Kidney (tissue), 14 donors: ENCODE results near the gene CALCOCO2. TPM values are rescaled to one million over a fixed set of nuclear protein-coding genes. Genes with fewer than 3 reads are reported as not detected.

Experiments used
- DNase-seq, 5 donors: peaks; one replicate each; pipeline ENCODE4 v3.0.0-alpha.2; 2013 to 2020
- FAIRE-seq: peaks from 2 replicates; lab custom pipeline; 2012; peaks lifted over from hg19 to GRCh38; lab: Jason Lieb, UNC
- H3K27ac ChIP-seq, 2 donors: one replicate each; pipeline ENCODE4 v1.7.0; 2013; ENCODE audit warnings: low read depth in 2 of 2, low read length in 2 of 2, inconsistent platforms in 1 of 2
- H3K27me3 ChIP-seq: one replicate; pipeline ENCODE4 v1.7.1; 2013; ENCODE audit warnings: low read length, inconsistent platforms; ENCODE audit not compliant: control insufficient read depth, insufficient read depth
- H3K36me3 ChIP-seq, 3 donors: one replicate each; pipeline versions ENCODE4 v1.7.0 to v1.7.1; 2013; ENCODE audit warnings: low read length in 3 of 3, control low read depth in 1 of 3, inconsistent platforms in 1 of 3; ENCODE audit not compliant: insufficient read depth in 3 of 3, control insufficient read depth in 2 of 3
- H3K4me1 ChIP-seq, 3 donors: one replicate each; pipeline versions ENCODE4 v1.7.0 to v1.7.1; 2013; ENCODE audit warnings: low read length in 3 of 3, inconsistent platforms in 1 of 3, low read depth in 1 of 3; ENCODE audit not compliant: control insufficient read depth in 2 of 3, insufficient read depth in 2 of 3
- H3K4me3 ChIP-seq, 3 donors: one replicate each; pipeline versions ENCODE4 v1.7.0 to v1.8.1; 2013; ENCODE audit warnings: low read length in 3 of 3, control low read depth in 1 of 3, inconsistent platforms in 1 of 3
- H3K9ac ChIP-seq, 3 donors: one replicate each; pipeline versions ENCODE4 v1.7.0 to v1.7.1; 2013; ENCODE audit warnings: low read length in 3 of 3, control low read depth in 1 of 3, inconsistent platforms in 1 of 3
- H3K9me3 ChIP-seq, 3 donors: one replicate each; pipeline versions ENCODE4 v1.7.0 to v1.7.1; 2013; ENCODE audit warnings: low read length in 3 of 3, control low read depth in 1 of 3, inconsistent platforms in 1 of 3; ENCODE audit not compliant: control insufficient read depth in 2 of 3, insufficient read depth in 1 of 3
- intact Hi-C: fragments of 100-400 bp; cut with DNase I; formaldehyde crosslinking; loops from one replicate; pipeline ENCODE4 v1.11.1; 2022
- polyA plus RNA-seq: library from polyadenylated mRNA; stranded (reverse); fragments of 350-450 nt; fragmentation: Illumina TruSeq; extraction: RNeasy Lipid Tissue Mini Kit (QIAGEN cat#74804); gene quantifications from one replicate; pipeline ENCODE4 v1.2.3, GENCODE V29; 2014; ENCODE audit warnings: low read depth, low replicate concordance; ENCODE audit not compliant: insufficient read depth
- total RNA-seq: library from RNA; stranded (reverse); fragmentation: NEBNext Ultra II Directional; extraction: Animal tissue kit (Norgen Biotek cat#: 25700); gene quantifications from one replicate; pipeline ENCODE4 v1.2.1, GENCODE V29; 2021
- TF ChIP-seq, protein P1 (sequence below): IDR thresholded peaks from 3 replicates; pipeline ENCODE4 v1.5.1; 2012; ENCODE audit warnings: mild to moderate bottlenecking, moderate library complexity, borderline replicate concordance; ENCODE audit not compliant: insufficient read depth; ENCODE audit errors: extremely low read depth
- donor health status: control.
- donor health status: control.
- donor health status: control.
- donor health status: control.
- donor health status: control.
- donor health status: DM: yes; HTN: yes; CAD: no.
- donor health status: Normal renal cell carcinoma (clear cell type).

CALCOCO2 gene
- total and polyA plus RNA-seq, 2 donors from 2014 or later: 63.6 to 157 TPM

DNA sequence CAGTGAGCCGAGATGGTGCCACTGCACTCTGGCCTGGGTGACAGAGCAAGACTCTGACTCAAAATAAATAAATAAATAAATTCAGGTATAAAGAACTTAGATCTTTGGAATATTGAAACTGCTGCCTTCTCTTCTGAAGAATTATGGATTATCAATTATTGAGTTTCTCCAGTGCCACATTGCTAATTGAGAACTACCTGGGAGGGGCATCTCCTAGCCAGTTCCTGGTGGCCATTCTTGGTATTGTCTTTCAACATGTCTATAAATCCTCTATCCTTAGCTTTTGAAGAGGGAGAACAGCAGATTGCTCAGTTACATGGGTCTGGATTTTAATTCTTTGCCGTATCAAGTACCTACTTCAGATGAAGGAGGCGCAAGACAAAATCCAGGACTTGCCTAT is 29.2 kb downstream of the CALCOCO2 start:
- H3K4me1 ChIP-seq: no peaks in the 10 kb centered on the region
- no peak overlapping the region for H3K4me3 ChIP-seq
- TF ChIP-seq, protein P1, sequence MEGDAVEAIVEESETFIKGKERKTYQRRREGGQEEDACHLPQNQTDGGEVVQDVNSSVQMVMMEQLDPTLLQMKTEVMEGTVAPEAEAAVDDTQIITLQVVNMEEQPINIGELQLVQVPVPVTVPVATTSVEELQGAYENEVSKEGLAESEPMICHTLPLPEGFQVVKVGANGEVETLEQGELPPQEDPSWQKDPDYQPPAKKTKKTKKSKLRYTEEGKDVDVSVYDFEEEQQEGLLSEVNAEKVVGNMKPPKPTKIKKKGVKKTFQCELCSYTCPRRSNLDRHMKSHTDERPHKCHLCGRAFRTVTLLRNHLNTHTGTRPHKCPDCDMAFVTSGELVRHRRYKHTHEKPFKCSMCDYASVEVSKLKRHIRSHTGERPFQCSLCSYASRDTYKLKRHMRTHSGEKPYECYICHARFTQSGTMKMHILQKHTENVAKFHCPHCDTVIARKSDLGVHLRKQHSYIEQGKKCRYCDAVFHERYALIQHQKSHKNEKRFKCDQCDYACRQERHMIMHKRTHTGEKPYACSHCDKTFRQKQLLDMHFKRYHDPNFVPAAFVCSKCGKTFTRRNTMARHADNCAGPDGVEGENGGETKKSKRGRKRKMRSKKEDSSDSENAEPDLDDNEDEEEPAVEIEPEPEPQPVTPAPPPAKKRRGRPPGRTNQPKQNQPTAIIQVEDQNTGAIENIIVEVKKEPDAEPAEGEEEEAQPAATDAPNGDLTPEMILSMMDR: no peak
- FAIRE-seq (no peak), DNase-seq (no peak)
- no peak overlapping the region for H3K27ac ChIP-seq
- no peaks in the 10 kb centered on the region for H3K9me3 ChIP-seq
- H3K9ac ChIP-seq: no peak overlapping the region
- intact Hi-C loops: no loop called here
- H3K36me3 ChIP-seq: peaks cover 0 to 56% (median 32%) of the 10 kb centered on the region in 3 donors
- H3K27me3 ChIP-seq: no peaks in the 10 kb centered on the region

DNA sequence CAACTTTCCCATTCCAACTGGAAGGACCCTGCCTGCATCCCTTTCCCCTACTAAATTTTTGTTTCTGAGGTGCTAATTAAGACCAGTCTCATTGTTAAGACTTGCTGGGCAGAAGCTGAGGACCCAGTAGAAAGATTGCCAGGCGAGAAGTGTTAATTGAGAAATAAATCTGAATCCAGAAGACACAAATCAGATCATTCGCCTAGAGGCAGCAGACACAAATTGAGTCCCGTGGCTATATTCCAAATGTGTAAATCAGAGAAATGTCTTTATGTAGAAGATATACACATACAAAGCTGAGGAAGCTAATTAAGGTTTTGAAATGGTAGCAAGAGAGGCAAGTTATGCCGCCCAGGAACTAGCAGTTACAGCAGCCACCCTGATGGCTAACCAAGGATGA is 29.6 kb downstream of the CALCOCO2 start:
- DNase-seq (no peak), FAIRE-seq (no peak)
- Histone ChIP-seq H3K4me3 (no peak overlapping the region), H3K4me1 (no peaks in the 10 kb centered on the region), H3K9ac (no peak overlapping the region), H3K36me3 (peaks cover 0 to 52% (median 28%) of the 10 kb centered on the region in 3 donors), H3K27me3 (no peaks in the 10 kb centered on the region), H3K27ac (no peak overlapping the region), H3K9me3 (no peaks in the 10 kb centered on the region)
- intact Hi-C loops: no loop called here
- TF ChIP-seq, protein P1: no peak

DNA sequence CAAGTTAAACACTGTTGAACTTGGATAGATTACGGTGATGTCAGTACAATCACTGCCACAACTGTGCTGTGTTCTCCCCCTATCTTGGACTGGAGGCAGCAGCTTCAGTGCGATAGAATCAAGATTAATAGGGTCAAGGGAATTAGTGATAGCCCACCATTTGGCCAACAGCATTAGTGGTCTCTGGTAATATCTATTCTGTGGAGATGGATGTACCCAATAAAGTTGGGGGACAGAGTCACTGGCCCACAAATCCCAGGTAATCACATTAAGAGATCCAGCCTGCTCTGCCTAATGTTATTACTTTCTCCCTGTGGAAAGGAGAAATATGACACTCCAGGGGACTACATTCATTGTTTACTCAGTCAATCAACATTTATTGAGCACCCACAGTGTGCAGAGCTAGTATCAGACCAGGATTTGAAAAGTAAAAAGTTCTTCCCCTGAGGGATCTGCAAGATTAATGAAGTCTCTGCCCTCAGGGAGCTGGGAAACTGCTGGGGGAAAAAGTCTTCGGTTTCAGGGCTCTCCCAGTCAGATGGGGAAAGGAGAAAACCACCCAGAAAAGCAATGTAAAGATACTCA is 38.2 kb downstream of the CALCOCO2 start:
- FAIRE-seq: no peak

More for the DNA sequence above, 38.2 kb downstream of the CALCOCO2 start:
- no peak overlapping the region for H3K4me3 ChIP-seq
- no peaks in the 10 kb centered on the region for H3K27me3 ChIP-seq
- H3K27ac ChIP-seq: no peak overlapping the region
- no peaks in the 10 kb centered on the region for H3K9me3 ChIP-seq
- intact Hi-C loops: no loop called here
- TF ChIP-seq, protein P1: no peak
- DNase-seq: no peak
- H3K36me3 ChIP-seq: peaks cover 0 to 9% (median 5%) of the 10 kb centered on the region in 3 donors
- H3K4me1 ChIP-seq: peaks cover 5 to 16% (median 5%) of the 10 kb centered on the region in 3 donors
- no peak overlapping the region for H3K9ac ChIP-seq
